HCEC 1CT (cell line): ENCODE data around the gene RPS6KA5.
"Not testable (repeated sequence)": the region's sequence is repeated elsewhere in the genome, so short reads cannot be mapped to it uniquely, and the experiment has no call there.

Experiments
- DNase-seq: peaks from one replicate; pipeline ENCODE4 v3.0.0-alpha.2; 2017

Gene RPS6KA5

GRCh38 chr14:91063119-91063518 is 2.7 kb upstream of the RPS6KA5 start:
- peak; percentile 11 for DNase-seq

- DNase-seq = no peak
Measured at GRCh38 chr14:91062600-91062999, 2.2 kb upstream of the RPS6KA5 start.

GRCh38 chr14:91061056-91061887 is 831 bp upstream of the RPS6KA5 start:
- no peak for DNase-seq

- no peak for DNase-seq
Measured at GRCh38 chr14:91059576-91060350, 678 bp downstream of the RPS6KA5 start.

GRCh38 chr14:91058042-91058581 is 2.3 kb downstream of the RPS6KA5 start:
- DNase-seq = peak; percentile 27

- no peak for DNase-seq
Measured at GRCh38 chr14:91056361-91056760, 4.1 kb downstream of the RPS6KA5 start.

- no peak for DNase-seq
Measured at GRCh38 chr14:91055016-91055415, 5.4 kb downstream of the RPS6KA5 start.

- no peak for DNase-seq
Measured at GRCh38 chr14:91048676-91049075, 11.8 kb downstream of the RPS6KA5 start.

- no peak for DNase-seq
Measured at GRCh38 chr14:91048265-91048664, 12.2 kb downstream of the RPS6KA5 start.

GRCh38 chr14:91047174-91047753 is 13.2 kb downstream of the RPS6KA5 start:
- no peak for DNase-seq

- no peak for DNase-seq
Measured at GRCh38 chr14:91046488-91047072, 13.9 kb downstream of the RPS6KA5 start.

GRCh38 chr14:91041450-91041849 is 19.0 kb downstream of the RPS6KA5 start:
- DNase-seq = no peak

- no peak for DNase-seq
Measured at GRCh38 chr14:91040545-91040944, 19.9 kb downstream of the RPS6KA5 start.

GRCh38 chr14:91038439-91038838 is 22.0 kb downstream of the RPS6KA5 start:
- no peak for DNase-seq

- DNase-seq = no peak
Measured at GRCh38 chr14:91036741-91037469, 23.5 kb downstream of the RPS6KA5 start.

GRCh38 chr14:91035855-91036254 is 24.6 kb downstream of the RPS6KA5 start:
- DNase-seq = no peak

- not testable (repeated sequence) for DNase-seq
Measured at GRCh38 chr14:91034379-91034778, 26.1 kb downstream of the RPS6KA5 start.

- DNase-seq = no peak
Measured at GRCh38 chr14:91032248-91032647, 28.2 kb downstream of the RPS6KA5 start.

GRCh38 chr14:91031666-91032065 is 28.8 kb downstream of the RPS6KA5 start:
- no peak for DNase-seq

- no peak for DNase-seq
Measured at GRCh38 chr14:91029456-91030217, 30.8 kb downstream of the RPS6KA5 start.

GRCh38 chr14:91027561-91027960 is 32.9 kb downstream of the RPS6KA5 start:
- DNase-seq = no peak

- DNase-seq = peak; percentile 35
Measured at GRCh38 chr14:91022622-91023028, 37.8 kb downstream of the RPS6KA5 start.
